Caco-2 (cell line): ENCODE results near the gene GRIA1. TPM values are rescaled to one million over a fixed set of nuclear protein-coding genes. Genes with fewer than 3 reads are reported as not detected.

ENCODE experiments used
- BruUV-seq: library from RNA; stranded (reverse); fragments of 400-500 nt; replicated peaks from 2 replicates; lab custom pipeline; 2021; lab: Mats Ljungman, UMichigan
- CTCF ChIA-PET: fragments of 300-600 bp; sonication (Branson Sonifier 250); formaldehyde crosslinking; loops from one replicate; lab custom pipeline; 2022; ENCODE audit warnings: antibody characterized with exemption; lab: Charles Lee
- POLR2A ChIA-PET: fragments of 300-600 bp; sonication (Branson Sonifier 250); formaldehyde crosslinking; loops from one replicate; lab custom pipeline; 2022; ENCODE audit warnings: antibody characterized with exemption; lab: Charles Lee
- DNase-seq, 2 experiments: peaks; one replicate each; pipeline versions ENCODE4 v3.0.0 to v3.0.0-alpha.2; 2020 to 2022
- H3K27me3 ChIP-seq: replicated peaks from 2 replicates; pipeline ENCODE4 v1.6.0; 2011; ENCODE audit warnings: low read length; ENCODE audit not compliant: control insufficient read depth, insufficient read depth
- H3K36me3 ChIP-seq: 2 replicates; pipeline ENCODE4 v1.5.1; 2011; ENCODE audit warnings: low read length; ENCODE audit not compliant: control insufficient read depth, insufficient read depth
- H3K4me1 ChIP-seq: fragments of 250-450 bp; sonication (Bioruptor Pico); 2 replicates; pipeline ENCODE4 v1.5.1; 2020; ENCODE audit warnings: mild to moderate bottlenecking
- H3K4me3 ChIP-seq: 2 replicates; pipeline ENCODE4 v1.5.1; 2011; ENCODE audit warnings: low read depth, mild to moderate bottlenecking, control low read depth, low read length
- H3K9me3 ChIP-seq: fragments of 250-450 bp; sonication (Bioruptor Pico); 2 replicates; pipeline ENCODE4 v1.5.1; 2020; ENCODE audit warnings: mild to moderate bottlenecking, moderate library complexity
- H3K27ac Mint-ChIP-seq: one replicate; pipeline ENCODE4 v1.8.0; 2022; ENCODE audit warnings: mixed read lengths; ENCODE audit not compliant: unreplicated experiment
- H3K27me3 Mint-ChIP-seq: one replicate; pipeline ENCODE4 v1.8.0; 2022; ENCODE audit warnings: mixed read lengths; ENCODE audit not compliant: insufficient read depth, unreplicated experiment
- H3K36me3 Mint-ChIP-seq: one replicate; pipeline ENCODE4 v1.8.0; 2022; ENCODE audit warnings: mild to moderate bottlenecking, mixed read lengths; ENCODE audit not compliant: insufficient read depth, unreplicated experiment
- H3K4me1 Mint-ChIP-seq: one replicate; pipeline ENCODE4 v1.8.0; 2022; ENCODE audit warnings: low read depth, mixed read lengths; ENCODE audit not compliant: unreplicated experiment
- H3K4me3 Mint-ChIP-seq: one replicate; pipeline ENCODE4 v1.8.0; 2022; ENCODE audit warnings: mild to moderate bottlenecking, moderate library complexity, mixed read lengths; ENCODE audit not compliant: unreplicated experiment
- H3K9me3 Mint-ChIP-seq: one replicate; pipeline ENCODE4 v1.8.0; 2022; ENCODE audit warnings: mixed read lengths; ENCODE audit not compliant: unreplicated experiment
- CTCF ChIP-seq, 2 experiments: fragments of 200-600 bp in 1 of 2; IDR thresholded peaks; 1 replicate in 1 of 2; 2 replicates in 1 of 2; pipeline versions ENCODE4 v1.5.1 to v1.8.0; 2011 to 2022; ENCODE audit warnings: antibody characterized with exemption in 1 of 2, control low read depth in 1 of 2, inconsistent platforms in 1 of 2, low read depth in 1 of 2, low read length in 1 of 2, mild to moderate bottlenecking in 1 of 2, moderate library complexity in 1 of 2; ENCODE audit not compliant: insufficient read depth in 1 of 2, severe bottlenecking in 1 of 2, unreplicated experiment in 1 of 2
- intact Hi-C: fragments of 100-400 bp; cut with micrococcal nuclease; formaldehyde crosslinking; loops from one replicate; pipeline ENCODE4 v1.10.0; 2022; ENCODE audit not compliant: unreplicated experiment
- total RNA-seq: library from RNA; stranded (reverse); gene quantifications from 2 replicates; pipeline ENCODE4 v1.2.3, GENCODE V29; 2022

Gene GRIA1
- total RNA-seq, 1 experiment from 2014 or later, result not detected

DNA sequence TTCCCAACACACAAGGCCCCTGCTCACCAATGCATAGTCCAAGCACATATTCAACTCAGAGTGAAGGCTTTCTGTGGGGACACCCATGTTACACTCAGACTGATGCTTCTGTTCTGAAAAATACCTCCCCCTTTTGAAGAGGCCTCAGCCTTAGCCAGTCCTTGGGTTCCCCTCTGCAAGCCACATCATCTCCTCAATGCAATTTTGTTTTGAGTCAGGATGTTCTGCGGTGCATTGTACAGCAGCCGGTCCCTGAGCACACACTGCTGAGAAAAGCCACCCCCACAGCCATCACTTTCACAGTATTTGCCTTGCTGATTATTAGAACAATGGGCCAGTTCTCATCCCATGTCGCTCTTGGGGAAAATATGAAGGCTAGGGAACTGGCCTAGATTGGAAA, 307.0 kb downstream of the GRIA1 start:
- no peak for TF ChIP-seq CTCF (IDR thresholded peaks at IDR 0.05; ENCODE audit: insufficient read depth in 1 of 2, low read depth in 1 of 2, low read length in 1 of 2, severe bottlenecking in 1 of 2, unreplicated experiment in 1 of 2)
- Histone ChIP-seq H3K4me3 (no peak overlapping the region), H3K36me3 (no peaks in the 10 kb centered on the region), H3K4me1 (no peaks in the 10 kb centered on the region), H3K27me3 (no peaks in the 10 kb centered on the region; the same call in 1 of the 2 replicates), H3K9me3 (no peaks in the 10 kb centered on the region)
- peaks cover 2% of the 10 kb centered on the region for H3K27me3 Mint-ChIP-seq
- H3K27ac Mint-ChIP-seq, result no peak overlapping the region
- no peak overlapping the region for H3K4me3 Mint-ChIP-seq
- no peaks in the 10 kb centered on the region for H3K36me3 Mint-ChIP-seq
- POLR2A ChIA-PET, result no interaction called here
- H3K4me1 Mint-ChIP-seq, result no peaks in the 10 kb centered on the region
- no peak for DNase-seq
- intact Hi-C loops, result no loop called here
- CTCF ChIA-PET, result no interaction called here
- H3K9me3 Mint-ChIP-seq, result no peaks in the 10 kb centered on the region
- BruUV-seq, result no TSS peak

DNA sequence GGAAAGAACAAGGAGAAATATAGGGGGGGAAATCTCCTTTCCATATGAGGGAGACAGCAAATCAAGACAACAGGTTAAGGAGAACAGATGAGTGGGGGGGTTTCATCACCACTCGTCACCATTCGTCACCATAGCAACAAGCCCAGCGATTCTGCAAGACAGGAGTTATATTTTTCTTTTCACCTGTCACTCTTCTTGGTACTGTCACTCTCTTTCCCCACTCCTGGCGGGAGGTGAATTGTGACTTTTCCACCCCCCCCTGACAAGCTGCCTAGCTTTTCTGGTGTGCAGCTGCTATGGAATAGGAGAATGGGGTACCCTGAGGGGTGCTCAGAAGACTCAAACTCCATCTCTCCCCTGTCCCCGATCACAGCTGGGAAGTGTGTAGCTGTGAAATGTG, 308.4 kb downstream of the GRIA1 start:
- H3K27me3 Mint-ChIP-seq, result peaks cover 3% of the 10 kb centered on the region
- no peaks in the 10 kb centered on the region for H3K4me1 Mint-ChIP-seq
- no peak overlapping the region for H3K27ac Mint-ChIP-seq
- no peak for DNase-seq
- Histone ChIP-seq H3K36me3 (no peaks in the 10 kb centered on the region), H3K4me3 (no peak overlapping the region), H3K9me3 (no peaks in the 10 kb centered on the region), H3K27me3 (no peaks in the 10 kb centered on the region; the same call in 1 of the 2 replicates), H3K4me1 (no peaks in the 10 kb centered on the region)
- no peak for TF ChIP-seq CTCF (IDR thresholded peaks at IDR 0.05; ENCODE audit: insufficient read depth in 1 of 2, low read depth in 1 of 2, low read length in 1 of 2, severe bottlenecking in 1 of 2, unreplicated experiment in 1 of 2)
- H3K9me3 Mint-ChIP-seq, result no peaks in the 10 kb centered on the region
- POLR2A ChIA-PET, result no interaction called here
- no peak overlapping the region for H3K4me3 Mint-ChIP-seq
- intact Hi-C loops, result no loop called here
- no TSS peak for BruUV-seq
- H3K36me3 Mint-ChIP-seq, result no peaks in the 10 kb centered on the region
- CTCF ChIA-PET, result no interaction called here

DNA sequence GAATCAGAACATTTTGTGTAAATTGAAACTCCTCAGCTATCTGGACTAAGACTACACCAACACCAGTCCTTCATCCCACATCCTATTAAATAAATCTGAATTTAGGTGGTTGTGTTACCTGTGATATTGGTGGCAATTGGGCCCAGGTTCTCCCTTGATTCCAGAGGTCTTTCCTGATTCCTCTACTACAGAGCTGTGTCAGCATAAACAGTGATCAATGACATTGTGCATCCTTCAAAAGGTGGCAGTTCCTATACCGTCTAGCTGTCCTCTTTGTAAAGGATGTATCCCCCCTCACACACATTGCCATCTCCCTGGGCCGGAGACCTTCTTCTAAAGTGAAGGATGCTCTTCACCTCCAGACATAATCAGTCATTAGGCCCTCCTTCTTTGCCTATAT, 309.0 kb downstream of the GRIA1 start:
- no peaks in the 10 kb centered on the region for H3K9me3 Mint-ChIP-seq
- no peak for TF ChIP-seq CTCF (IDR thresholded peaks at IDR 0.05; ENCODE audit: insufficient read depth in 1 of 2, low read depth in 1 of 2, low read length in 1 of 2, severe bottlenecking in 1 of 2, unreplicated experiment in 1 of 2)
- no peak overlapping the region for H3K27ac Mint-ChIP-seq
- POLR2A ChIA-PET, result no interaction called here
- no peak overlapping the region for H3K4me3 Mint-ChIP-seq
- CTCF ChIA-PET, result no interaction called here
- no peaks in the 10 kb centered on the region; the same call in 1 of the 2 replicates for H3K27me3 ChIP-seq
- no peaks in the 10 kb centered on the region for H3K36me3 ChIP-seq
- intact Hi-C loops, result no loop called here
- no peaks in the 10 kb centered on the region for H3K9me3 ChIP-seq
- no TSS peak for BruUV-seq
- H3K4me1 ChIP-seq, result no peaks in the 10 kb centered on the region
- no peak overlapping the region for H3K4me3 ChIP-seq
- no peaks in the 10 kb centered on the region for H3K4me1 Mint-ChIP-seq
- DNase-seq, result no peak
- H3K36me3 Mint-ChIP-seq, result no peaks in the 10 kb centered on the region
- peaks cover 7% of the 10 kb centered on the region for H3K27me3 Mint-ChIP-seq
